ENCODE results near the gene RNPEP.

The RNPEP gene

GRCh38 chr1:201984446-201984845 is 2.0 kb downstream of the RNPEP start:
- Histone ChIP-seq H3K4ac (ENCODE audit: low read length) (no peak overlapping the region), H3K9me3 (replicated peaks in 1 of 2; ENCODE audit: control insufficient read depth in 2 of 2, insufficient read depth in 1 of 2, low read depth in 1 of 2, low read length in 2 of 2) (no peaks in the 10 kb centered on the region), H3K14ac (ENCODE audit: low read length) (no peak overlapping the region), H2AFZ (ENCODE audit: low read length) (no peak overlapping the region), H3K4me3 (ENCODE audit: low read length in 2 of 2) (peak overlapping the region in 1 of 2 donors; percentile 65), H4K8ac (ENCODE audit: low read depth, low read length) (no peak overlapping the region), H3K36me3 (replicated peaks in 1 of 2; ENCODE audit: control insufficient read depth in 2 of 2, insufficient read depth in 2 of 2, low read length in 2 of 2) (peaks cover 3 to 18% of the 10 kb centered on the region in 2 donors), H3K27ac (replicated peaks; ENCODE audit: low read length) (no peak overlapping the region), H3K18ac (ENCODE audit: low read length) (no peak overlapping the region), H2BK12ac (ENCODE audit: low read length) (no peak overlapping the region), H3K79me1 (ENCODE audit: low read depth, low read length) (peaks cover 2% of the 10 kb centered on the region), H2BK15ac (ENCODE audit: low read length) (no peak overlapping the region), H3K4me1 (ENCODE audit: control insufficient read depth in 2 of 2, insufficient read depth in 1 of 2, low read depth in 1 of 2, low read length in 2 of 2) (peaks cover 2 to 5% of the 10 kb centered on the region in 2 donors), H3K27me3 (ENCODE audit: control insufficient read depth in 3 of 3, insufficient read depth in 3 of 3, low read depth in 1 of 3, low read length in 3 of 3) (peaks cover 0 to 3% (median 0%) of the 10 kb centered on the region in 3 experiments), H2BK5ac (ENCODE audit: low read length) (no peak overlapping the region), H4K91ac (ENCODE audit: low read depth, low read length, poor library complexity) (no peak overlapping the region), H3K9ac (ENCODE audit: low read depth, low read length, poor library complexity) (no peak overlapping the region), H3K23ac (ENCODE audit: low read depth, low read length, poor library complexity) (no peak overlapping the region), H2AK5ac (ENCODE audit: low read depth, low read length) (no peak overlapping the region), H2BK120ac (ENCODE audit: low read depth, low read length) (no peak overlapping the region), H3K4me2 (ENCODE audit: insufficient read depth, low read length, poor library complexity, severe bottlenecking) (no peak overlapping the region)
- DNase-seq (ENCODE audit: low spot score), result no peak
- WGBS, 2 donors (ENCODE audit: extremely low coverage in 2 of 2, insufficient read length in 2 of 2, insufficient replicate concordance in 1 of 2), result no CpG with 5 or more reads among the region's 3 CpGs

DNA sequence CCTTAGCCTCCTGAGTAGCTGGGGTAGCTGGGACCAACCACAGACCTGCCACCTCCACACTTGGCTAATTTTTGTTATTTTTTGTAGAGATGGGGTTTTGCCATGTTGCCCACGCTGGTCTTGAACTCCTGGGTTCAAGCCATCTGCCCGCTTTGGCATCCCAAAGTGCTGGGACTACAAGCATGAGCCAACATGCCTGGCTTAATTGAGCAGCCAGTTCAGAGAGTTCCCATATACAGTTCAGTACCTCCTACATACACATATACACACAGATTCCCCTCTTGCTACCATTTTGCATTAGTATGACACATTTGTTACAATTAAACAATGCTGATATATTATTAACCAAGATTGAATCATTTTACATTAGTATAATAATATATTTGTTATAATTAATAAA is 2.9 kb downstream of the RNPEP start:
- no CpG with 5 or more reads among the region's 2 CpGs for WGBS, 2 donors (ENCODE audit: extremely low coverage in 2 of 2, insufficient read length in 2 of 2, insufficient replicate concordance in 1 of 2)
- no peak overlapping the region for H3K23ac ChIP-seq (ENCODE audit: low read depth, low read length, poor library complexity)
- DNase-seq (ENCODE audit: low spot score), result no peak
- no peak overlapping the region for H3K4me2 ChIP-seq (ENCODE audit: insufficient read depth, low read length, poor library complexity, severe bottlenecking)
- no peak overlapping the region for H3K14ac ChIP-seq (ENCODE audit: low read length)
- H3K36me3 ChIP-seq (replicated peaks in 1 of 2; ENCODE audit: control insufficient read depth in 2 of 2, insufficient read depth in 2 of 2, low read length in 2 of 2), result peaks cover 8 to 27% of the 10 kb centered on the region in 2 donors
- no peak overlapping the region for H3K27ac ChIP-seq (replicated peaks; ENCODE audit: low read length)
- H3K79me1 ChIP-seq (ENCODE audit: low read depth, low read length), result peaks cover 2% of the 10 kb centered on the region
- H3K4me1 ChIP-seq (ENCODE audit: control insufficient read depth in 2 of 2, insufficient read depth in 1 of 2, low read depth in 1 of 2, low read length in 2 of 2), result peaks cover 2 to 5% of the 10 kb centered on the region in 2 donors
- H2BK15ac ChIP-seq (ENCODE audit: low read length), result no peak overlapping the region
- no peak overlapping the region for H2BK5ac ChIP-seq (ENCODE audit: low read length)
- no peak overlapping the region for H3K9ac ChIP-seq (ENCODE audit: low read depth, low read length, poor library complexity)
- no peak overlapping the region for H2BK12ac ChIP-seq (ENCODE audit: low read length)
- H4K91ac ChIP-seq (ENCODE audit: low read depth, low read length, poor library complexity), result no peak overlapping the region
- no peak overlapping the region for H2AFZ ChIP-seq (ENCODE audit: low read length)
- H3K27me3 ChIP-seq (ENCODE audit: control insufficient read depth in 3 of 3, insufficient read depth in 3 of 3, low read depth in 1 of 3, low read length in 3 of 3), result peaks cover 0 to 3% (median 0%) of the 10 kb centered on the region in 3 experiments
- no peak overlapping the region for H4K8ac ChIP-seq (ENCODE audit: low read depth, low read length)
- H2BK120ac ChIP-seq (ENCODE audit: low read depth, low read length), result no peak overlapping the region
- no peak overlapping the region for H3K4me3 ChIP-seq (ENCODE audit: low read length in 2 of 2)
- H2AK5ac ChIP-seq (ENCODE audit: low read depth, low read length), result no peak overlapping the region
- H3K9me3 ChIP-seq (replicated peaks in 1 of 2; ENCODE audit: control insufficient read depth in 2 of 2, insufficient read depth in 1 of 2, low read depth in 1 of 2, low read length in 2 of 2), result no peaks in the 10 kb centered on the region
- H3K4ac ChIP-seq (ENCODE audit: low read length), result no peak overlapping the region
- H3K18ac ChIP-seq (ENCODE audit: low read length), result no peak overlapping the region

DNA sequence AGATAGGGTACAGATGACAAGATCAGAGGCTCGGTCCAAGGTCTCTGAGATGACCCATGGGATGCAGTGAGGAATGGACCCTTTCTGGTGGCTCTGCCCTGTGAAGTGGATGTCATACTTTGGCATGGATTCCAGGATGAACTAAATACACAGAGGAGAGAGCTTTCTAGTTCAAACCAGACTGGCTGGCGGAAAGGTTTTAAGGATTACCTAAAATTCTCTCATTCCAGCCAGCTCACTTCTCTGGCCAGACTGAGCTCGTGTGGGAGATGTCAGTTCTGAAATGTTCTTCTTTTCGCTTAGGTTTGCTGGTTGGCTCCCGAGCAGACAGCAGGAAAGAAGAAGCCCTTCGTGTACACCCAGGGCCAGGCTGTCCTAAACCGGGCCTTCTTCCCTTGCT is 6.2 kb downstream of the RNPEP start:
- H3K4ac ChIP-seq (ENCODE audit: low read length), result no peak overlapping the region
- no CpG with 5 or more reads among the region's 7 CpGs for WGBS, 2 donors (ENCODE audit: extremely low coverage in 2 of 2, insufficient read length in 2 of 2, insufficient replicate concordance in 1 of 2)
- no peak overlapping the region for H3K4me3 ChIP-seq (ENCODE audit: low read length in 2 of 2)
- no peak overlapping the region for H2BK12ac ChIP-seq (ENCODE audit: low read length)
- no peak overlapping the region for H3K18ac ChIP-seq (ENCODE audit: low read length)
- H3K27me3 ChIP-seq (ENCODE audit: control insufficient read depth in 3 of 3, insufficient read depth in 3 of 3, low read depth in 1 of 3, low read length in 3 of 3), result no peaks in the 10 kb centered on the region
- H3K79me1 ChIP-seq (ENCODE audit: low read depth, low read length), result no peaks in the 10 kb centered on the region
- H3K23ac ChIP-seq (ENCODE audit: low read depth, low read length, poor library complexity), result no peak overlapping the region
- no peak overlapping the region for H2BK120ac ChIP-seq (ENCODE audit: low read depth, low read length)
- peaks cover 14 to 56% of the 10 kb centered on the region in 2 donors for H3K36me3 ChIP-seq (replicated peaks in 1 of 2; ENCODE audit: control insufficient read depth in 2 of 2, insufficient read depth in 2 of 2, low read length in 2 of 2)
- no peak overlapping the region for H3K27ac ChIP-seq (replicated peaks; ENCODE audit: low read length)
- H3K9me3 ChIP-seq (replicated peaks in 1 of 2; ENCODE audit: control insufficient read depth in 2 of 2, insufficient read depth in 1 of 2, low read depth in 1 of 2, low read length in 2 of 2), result no peaks in the 10 kb centered on the region
- no peak for DNase-seq (ENCODE audit: low spot score)
- no peak overlapping the region for H4K91ac ChIP-seq (ENCODE audit: low read depth, low read length, poor library complexity)
- peaks cover 0 to 2% of the 10 kb centered on the region in 2 donors for H3K4me1 ChIP-seq (ENCODE audit: control insufficient read depth in 2 of 2, insufficient read depth in 1 of 2, low read depth in 1 of 2, low read length in 2 of 2)
- no peak overlapping the region for H2AFZ ChIP-seq (ENCODE audit: low read length)
- H2BK5ac ChIP-seq (ENCODE audit: low read length), result no peak overlapping the region
- H3K4me2 ChIP-seq (ENCODE audit: insufficient read depth, low read length, poor library complexity, severe bottlenecking), result no peak overlapping the region
- H4K8ac ChIP-seq (ENCODE audit: low read depth, low read length), result no peak overlapping the region
- no peak overlapping the region for H3K14ac ChIP-seq (ENCODE audit: low read length)
- H2AK5ac ChIP-seq (ENCODE audit: low read depth, low read length), result no peak overlapping the region
- H3K9ac ChIP-seq (ENCODE audit: low read depth, low read length, poor library complexity), result no peak overlapping the region
- H2BK15ac ChIP-seq (ENCODE audit: low read length), result no peak overlapping the region

DNA sequence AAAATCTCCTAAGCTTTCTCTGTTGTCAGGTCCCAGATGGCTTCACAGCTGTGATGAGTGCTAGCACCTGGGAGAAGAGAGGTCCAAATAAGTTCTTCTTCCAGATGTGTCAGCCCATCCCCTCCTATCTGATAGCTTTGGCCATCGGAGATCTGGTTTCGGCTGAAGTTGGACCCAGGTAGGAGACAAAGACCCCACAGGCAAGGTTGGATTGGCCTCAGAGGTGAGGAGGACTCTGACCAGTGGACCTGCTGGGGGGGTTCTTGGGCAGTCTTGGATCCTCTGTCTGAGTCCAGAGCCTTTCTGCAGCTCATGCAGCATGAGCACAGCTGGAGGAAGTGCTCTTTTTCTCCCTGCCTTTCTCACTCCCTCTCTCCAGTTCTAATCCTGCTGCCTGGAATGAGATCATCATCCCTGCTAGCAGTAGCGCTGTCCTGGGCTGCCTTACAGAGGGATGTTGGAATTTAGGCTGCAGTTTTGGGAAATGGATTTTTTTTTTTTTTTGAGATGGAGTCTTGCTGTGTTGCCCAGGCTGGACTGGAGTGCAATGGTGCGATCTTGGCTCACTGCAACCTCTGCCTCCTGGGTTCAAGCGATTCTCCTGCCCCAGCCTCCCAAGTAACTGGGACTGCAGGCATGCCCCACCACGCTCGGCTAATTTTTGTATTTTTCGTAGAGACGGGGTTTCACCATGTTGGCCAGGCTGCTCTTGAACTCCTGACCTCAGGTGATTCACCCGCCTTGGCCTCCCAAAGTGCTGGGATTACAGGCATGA is 7.1 kb downstream of the RNPEP start:
- DNase-seq (ENCODE audit: low spot score), result no peak
- no peak overlapping the region for H2BK120ac ChIP-seq (ENCODE audit: low read depth, low read length)
- peaks cover 16 to 65% of the 10 kb centered on the region in 2 donors for H3K36me3 ChIP-seq (replicated peaks in 1 of 2; ENCODE audit: control insufficient read depth in 2 of 2, insufficient read depth in 2 of 2, low read length in 2 of 2)
- H2AK5ac ChIP-seq (ENCODE audit: low read depth, low read length), result no peak overlapping the region
- H3K9ac ChIP-seq (ENCODE audit: low read depth, low read length, poor library complexity), result no peak overlapping the region
- H3K79me1 ChIP-seq (ENCODE audit: low read depth, low read length), result no peaks in the 10 kb centered on the region
- no peaks in the 10 kb centered on the region for H3K9me3 ChIP-seq (replicated peaks in 1 of 2; ENCODE audit: control insufficient read depth in 2 of 2, insufficient read depth in 1 of 2, low read depth in 1 of 2, low read length in 2 of 2)
- H3K4me2 ChIP-seq (ENCODE audit: insufficient read depth, low read length, poor library complexity, severe bottlenecking), result no peak overlapping the region
- no peak overlapping the region for H3K4ac ChIP-seq (ENCODE audit: low read length)
- no peak overlapping the region for H2BK12ac ChIP-seq (ENCODE audit: low read length)
- H3K4me1 ChIP-seq (ENCODE audit: control insufficient read depth in 2 of 2, insufficient read depth in 1 of 2, low read depth in 1 of 2, low read length in 2 of 2), result peaks cover 0 to 2% of the 10 kb centered on the region in 2 donors
- H4K8ac ChIP-seq (ENCODE audit: low read depth, low read length), result no peak overlapping the region
- H3K27ac ChIP-seq (replicated peaks; ENCODE audit: low read length), result no peak overlapping the region
- H3K23ac ChIP-seq (ENCODE audit: low read depth, low read length, poor library complexity), result no peak overlapping the region
- H3K14ac ChIP-seq (ENCODE audit: low read length), result no peak overlapping the region
- H3K4me3 ChIP-seq (ENCODE audit: low read length in 2 of 2), result no peak overlapping the region
- no peak overlapping the region for H3K18ac ChIP-seq (ENCODE audit: low read length)
- no peak overlapping the region for H2BK5ac ChIP-seq (ENCODE audit: low read length)
- WGBS, 2 donors (ENCODE audit: extremely low coverage in 2 of 2, insufficient read length in 2 of 2, insufficient replicate concordance in 1 of 2), result no CpG with 5 or more reads among the region's 10 CpGs
- no peak overlapping the region for H2AFZ ChIP-seq (ENCODE audit: low read length)
- H3K27me3 ChIP-seq (ENCODE audit: control insufficient read depth in 3 of 3, insufficient read depth in 3 of 3, low read depth in 1 of 3, low read length in 3 of 3), result no peaks in the 10 kb centered on the region
- no peak overlapping the region for H4K91ac ChIP-seq (ENCODE audit: low read depth, low read length, poor library complexity)
- no peak overlapping the region for H2BK15ac ChIP-seq (ENCODE audit: low read length)

Measured in neuronal stem cell (in vitro differentiated cells).